Mesothelial cell of epicardium (in vitro differentiated cells): ENCODE data around the gene LYSMD3. TPM values are rescaled to one million over a fixed set of nuclear protein-coding genes. Genes with fewer than 3 reads are reported as not detected.
A peak's percentile ranks its signal among the peaks of the same experiment; 100 is the strongest.

Experiments used
- DNase-seq, 2 experiments: peaks; one replicate each; pipeline ENCODE4 v3.0.0; 2021; ENCODE audit warnings: low spot score in 2 of 2; ENCODE audit not compliant: unreplicated experiment in 2 of 2
- H3K27ac Mint-ChIP-seq: 2 replicates; pipeline ENCODE4 v1.8.0; 2021; ENCODE audit warnings: mixed read lengths
- H3K27me3 Mint-ChIP-seq: 2 replicates; pipeline ENCODE4 v1.8.0; 2021; ENCODE audit warnings: low read depth, mixed read lengths
- H3K36me3 Mint-ChIP-seq: 2 replicates; pipeline ENCODE4 v1.8.0; 2021; ENCODE audit warnings: mixed read lengths
- H3K4me1 Mint-ChIP-seq: 2 replicates; pipeline ENCODE4 v1.8.0; 2021; ENCODE audit warnings: mixed read lengths
- H3K4me3 Mint-ChIP-seq: 2 replicates; pipeline ENCODE4 v1.8.0; 2021; ENCODE audit warnings: mild to moderate bottlenecking, moderate library complexity, mixed read lengths
- H3K9me3 Mint-ChIP-seq: 2 replicates; pipeline ENCODE4 v1.8.0; 2021; ENCODE audit warnings: mixed read lengths
- total RNA-seq: library from RNA; stranded (reverse); gene quantifications from 3 replicates; pipeline ENCODE4 v1.2.1, GENCODE V29; 2021
- TF ChIP-seq, protein P1 (sequence below): fragments of 200-600 bp; sonication (generic); IDR thresholded peaks from one replicate; pipeline ENCODE4 v1.5.0; 2021; ENCODE audit warnings: antibody characterized with exemption; ENCODE audit not compliant: unreplicated experiment

The LYSMD3 gene
- total RNA-seq, 1 donor from 2014 or later: 14.5 TPM

DNA sequence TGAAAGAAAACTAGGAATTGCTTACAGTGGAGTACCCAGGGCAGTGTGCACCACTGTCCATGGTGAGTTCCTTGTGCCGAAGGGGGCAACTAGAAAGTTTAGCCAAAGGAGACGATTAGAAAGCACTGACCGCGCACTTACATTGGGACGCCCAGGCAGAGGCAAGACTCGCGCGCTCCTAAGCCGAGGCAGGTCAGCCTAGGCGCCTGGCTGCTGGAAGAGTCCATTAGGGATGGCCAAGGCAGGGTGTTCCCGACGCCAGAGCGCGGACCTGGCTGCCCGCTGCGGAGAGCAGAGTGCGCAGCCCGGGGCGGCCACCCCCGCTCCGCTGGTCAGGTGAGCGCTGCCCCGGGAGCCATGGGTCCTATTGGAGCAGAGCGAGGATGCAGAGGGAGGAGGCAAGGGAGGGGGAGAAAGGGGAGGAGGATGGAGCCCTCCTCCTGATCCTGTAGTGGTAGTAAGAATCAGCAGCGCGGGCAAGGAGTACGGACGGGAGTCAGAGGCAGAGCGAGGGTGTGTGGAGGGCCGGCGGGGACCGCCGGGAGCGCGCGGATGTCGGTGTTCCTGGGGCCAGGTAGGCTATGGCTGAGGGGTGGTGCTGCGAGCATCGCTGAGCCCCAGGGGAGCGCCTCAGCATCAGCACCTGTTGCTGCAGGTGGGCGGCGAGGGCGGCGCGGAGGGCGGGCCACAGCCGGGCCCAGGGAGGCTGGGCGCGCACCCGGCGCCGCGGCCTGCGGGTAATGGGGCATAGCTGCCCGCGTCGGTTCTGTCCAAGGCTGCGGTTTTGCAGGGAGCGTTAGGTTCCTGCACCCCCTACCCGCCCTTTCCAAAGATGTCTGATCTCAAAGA lies 29.2 kb upstream of the LYSMD3 start, which contains the start of gene ADGRV1:
TSS of gene ADGRV1 (plus strand) at position 454 of the 849 bp plus-strand sequence. CDS start at position 553, 99 bp downstream.
- Mint-ChIP-seq H3K4me1 (peaks cover 11% of the 10 kb centered on the region), H3K27me3 (peaks cover 57% of the 10 kb centered on the region), H3K9me3 (no peaks in the 10 kb centered on the region), H3K27ac (no peak within 1 kb of the TSS), H3K36me3 (no peaks in the 10 kb centered on the region), H3K4me3 (peak within 1 kb of the TSS; percentile 84)
- DNase-seq: peak; percentile 53 to 77
- TF ChIP-seq, protein P1, sequence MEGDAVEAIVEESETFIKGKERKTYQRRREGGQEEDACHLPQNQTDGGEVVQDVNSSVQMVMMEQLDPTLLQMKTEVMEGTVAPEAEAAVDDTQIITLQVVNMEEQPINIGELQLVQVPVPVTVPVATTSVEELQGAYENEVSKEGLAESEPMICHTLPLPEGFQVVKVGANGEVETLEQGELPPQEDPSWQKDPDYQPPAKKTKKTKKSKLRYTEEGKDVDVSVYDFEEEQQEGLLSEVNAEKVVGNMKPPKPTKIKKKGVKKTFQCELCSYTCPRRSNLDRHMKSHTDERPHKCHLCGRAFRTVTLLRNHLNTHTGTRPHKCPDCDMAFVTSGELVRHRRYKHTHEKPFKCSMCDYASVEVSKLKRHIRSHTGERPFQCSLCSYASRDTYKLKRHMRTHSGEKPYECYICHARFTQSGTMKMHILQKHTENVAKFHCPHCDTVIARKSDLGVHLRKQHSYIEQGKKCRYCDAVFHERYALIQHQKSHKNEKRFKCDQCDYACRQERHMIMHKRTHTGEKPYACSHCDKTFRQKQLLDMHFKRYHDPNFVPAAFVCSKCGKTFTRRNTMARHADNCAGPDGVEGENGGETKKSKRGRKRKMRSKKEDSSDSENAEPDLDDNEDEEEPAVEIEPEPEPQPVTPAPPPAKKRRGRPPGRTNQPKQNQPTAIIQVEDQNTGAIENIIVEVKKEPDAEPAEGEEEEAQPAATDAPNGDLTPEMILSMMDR: no peak

DNA sequence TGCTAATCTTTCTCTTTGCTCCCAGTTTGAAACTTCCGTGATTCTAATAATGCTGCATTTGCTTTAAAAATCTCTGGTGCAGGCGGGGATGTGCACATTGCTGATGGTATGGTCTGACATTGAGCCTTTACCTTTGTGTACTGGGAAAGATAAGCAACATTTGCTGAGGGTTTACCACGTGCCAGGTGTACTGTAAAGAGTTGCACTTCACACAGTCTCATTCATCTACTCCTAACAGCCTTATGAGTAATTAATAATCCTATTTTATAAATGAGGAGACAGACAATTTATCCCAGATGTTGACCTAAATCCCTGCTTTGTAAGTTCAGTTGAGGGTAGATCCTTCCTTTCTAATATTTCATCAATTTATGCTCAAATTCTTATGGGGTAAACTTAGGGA lies 28.5 kb upstream of the LYSMD3 start:
- no peaks in the 10 kb centered on the region for H3K9me3 Mint-ChIP-seq
- no peaks in the 10 kb centered on the region for H3K36me3 Mint-ChIP-seq
- H3K27me3 Mint-ChIP-seq: peaks cover 64% of the 10 kb centered on the region
- no peak overlapping the region for H3K27ac Mint-ChIP-seq
- TF ChIP-seq, protein P1: no peak
- H3K4me1 Mint-ChIP-seq: peaks cover 11% of the 10 kb centered on the region
- H3K4me3 Mint-ChIP-seq: peak overlapping the region; percentile 84
- no peak for DNase-seq

DNA sequence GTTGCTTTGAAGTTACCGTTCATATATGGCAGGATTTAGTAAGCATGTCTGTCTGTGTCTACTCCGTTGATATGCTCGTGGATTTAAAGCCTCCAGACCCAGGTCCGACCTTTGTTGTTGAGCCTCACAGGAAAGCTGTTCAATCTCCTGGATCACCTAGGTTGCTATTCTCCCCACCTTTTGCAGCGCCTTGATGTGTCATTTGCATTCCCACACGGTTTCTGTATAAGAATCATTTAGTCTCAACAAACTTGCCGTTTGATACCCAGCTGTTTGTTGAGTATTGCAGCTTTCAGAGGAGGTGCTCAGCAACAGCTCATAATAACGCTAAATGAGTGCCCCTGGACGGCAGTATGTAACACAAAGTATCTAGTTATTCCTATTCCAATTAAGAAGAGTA lies 28.0 kb upstream of the LYSMD3 start:
- H3K4me1 Mint-ChIP-seq: peaks cover 11% of the 10 kb centered on the region

DNA sequence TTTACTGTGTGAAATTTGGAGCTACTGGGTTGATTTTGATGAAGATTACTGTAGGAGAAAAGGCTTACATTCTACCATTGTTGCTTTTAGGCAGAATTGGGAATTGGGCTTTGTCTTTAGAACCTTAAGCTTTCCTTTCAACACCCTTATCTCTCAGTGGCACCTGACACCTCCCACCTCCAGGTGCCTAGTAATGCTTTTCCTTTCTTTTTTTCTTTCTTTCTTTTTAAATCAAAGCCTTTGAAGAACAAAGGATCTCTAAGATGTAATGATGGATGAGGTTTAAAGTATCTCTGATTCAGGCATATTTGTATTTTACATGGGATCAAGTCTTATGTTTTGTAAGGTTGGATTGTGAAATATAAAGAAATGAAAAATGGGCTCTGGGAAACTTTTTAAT lies 26.3 kb upstream of the LYSMD3 start:
- Mint-ChIP-seq H3K27me3 (peaks cover 78% of the 10 kb centered on the region), H3K4me1 (peaks cover 11% of the 10 kb centered on the region), H3K9me3 (no peaks in the 10 kb centered on the region), H3K27ac (no peak overlapping the region), H3K4me3 (no peak overlapping the region), H3K36me3 (no peaks in the 10 kb centered on the region)
- no peak for DNase-seq
- TF ChIP-seq, protein P1: no peak

More for the DNA sequence above, 28.0 kb upstream of the LYSMD3 start:
- no peaks in the 10 kb centered on the region for H3K9me3 Mint-ChIP-seq
- H3K4me3 Mint-ChIP-seq: peak overlapping the region; percentile 84
- peaks cover 69% of the 10 kb centered on the region for H3K27me3 Mint-ChIP-seq
- no peak for DNase-seq
- TF ChIP-seq, protein P1: no peak
- H3K36me3 Mint-ChIP-seq: no peaks in the 10 kb centered on the region
- H3K27ac Mint-ChIP-seq: no peak overlapping the region

DNA sequence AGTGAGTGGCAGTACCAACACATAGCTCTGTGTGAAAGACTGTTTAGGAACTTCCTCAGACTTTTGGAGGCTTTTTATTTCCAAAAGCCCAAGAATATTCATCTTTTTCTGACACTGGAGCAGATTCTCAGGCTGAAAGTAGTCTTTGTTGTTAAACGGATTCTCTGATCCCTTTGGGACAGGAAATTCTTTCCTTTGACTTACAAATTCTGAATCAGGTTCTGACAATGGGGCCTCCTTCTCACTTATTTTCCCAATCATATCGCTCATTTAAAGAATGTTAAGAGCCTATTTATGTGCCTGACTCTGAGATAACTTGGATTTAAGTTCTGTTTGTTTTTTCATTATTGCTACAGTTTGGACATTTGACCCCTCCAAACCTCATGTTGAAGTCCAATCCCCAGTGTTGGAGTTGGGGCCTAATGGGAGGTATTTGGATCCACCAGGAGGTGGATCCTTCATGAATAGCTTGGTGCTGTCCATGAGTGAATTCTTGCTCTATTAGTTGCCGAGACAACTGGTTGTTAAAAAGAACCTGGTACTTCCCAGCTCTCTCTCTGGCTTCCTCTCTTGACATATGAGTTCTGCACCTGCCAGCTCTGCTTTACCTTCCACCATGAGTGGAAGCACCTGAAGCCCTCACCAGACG lies 25.1 kb upstream of the LYSMD3 start:
- Mint-ChIP-seq H3K27me3 (peaks cover 76% of the 10 kb centered on the region), H3K4me3 (no peak overlapping the region), H3K27ac (no peak overlapping the region), H3K4me1 (peaks cover 13% of the 10 kb centered on the region), H3K9me3 (no peaks in the 10 kb centered on the region), H3K36me3 (no peaks in the 10 kb centered on the region)
- DNase-seq: no peak
- TF ChIP-seq, protein P1: no peak
